OCI-LY7 (cell line): ENCODE measurements around the gene PPT1.
A peak's percentile ranks its signal among the peaks of the same experiment; 100 is the strongest.

Experiments
- CTCF ChIP-seq: fragments of 200-600 bp; sonication (generic); conservative IDR thresholded peaks from 2 replicates; pipeline ENCODE4 v1.5.1; 2014; ENCODE audit warnings: mild to moderate bottlenecking, antibody characterized with exemption, low read length, moderate library complexity, mixed read lengths
- EZH2phosphoT487 ChIP-seq: fragments of 200-600 bp; sonication (generic); IDR thresholded peaks from 2 replicates; pipeline ENCODE4 v1.6.1; 2018; ENCODE audit warnings: low read depth, borderline replicate concordance, mild to moderate bottlenecking, mixed run types, antibody characterized with exemption, low read length, moderate library complexity, mixed read lengths

GRCh38 chr1:40133839-40134238 lies 36.8 kb upstream of the PPT1 start:
- 0 out of 2 replicates have a peak, but pooled peaks have one; percentile 10 for TF ChIP-seq CTCF
- no peak for TF ChIP-seq EZH2phosphoT487
